H1 (cell line): ENCODE data around the gene SMURF2.
"Not testable (repeated sequence)": the region's sequence is repeated elsewhere in the genome, so short reads cannot be mapped to it uniquely, and the experiment has no call there.

ENCODE experiments used
- CTCF ChIP-seq, 3 experiments: IDR thresholded peaks; 1 replicate in 2 of 3; 2 replicates in 1 of 3; pipeline versions ENCODE4 v1.5.1 to v1.6.1; 2011; ENCODE audit warnings: low read length in 3 of 3, mild to moderate bottlenecking in 3 of 3, inconsistent platforms in 2 of 3, low read depth in 1 of 3, moderate library complexity in 1 of 3; ENCODE audit not compliant: insufficient read depth in 1 of 3; ENCODE audit errors: control extremely low read depth in 1 of 3
- GTF2F1 ChIP-seq: IDR thresholded peaks from 2 replicates; pipeline ENCODE4 v1.6.1; 2012; ENCODE audit warnings: low read depth, low read length, improper control_type of control experiment, borderline replicate concordance
- POLR2AphosphoS5 ChIP-seq: IDR thresholded peaks from 2 replicates; pipeline ENCODE4 v1.6.1; 2011; ENCODE audit warnings: low read depth, low read length
- ZNF274 ChIP-seq: IDR thresholded peaks from 2 replicates; pipeline ENCODE4 v1.7.0; 2012; ENCODE audit warnings: low read length, borderline replicate concordance; ENCODE audit errors: extremely low read depth

GRCh38 chr17:64660978-64661725 lies 955 bp downstream of the SMURF2 start:
- not testable (repeated sequence) for TF ChIP-seq GTF2F1; ZNF274; POLR2AphosphoS5; CTCF (IDR thresholded peaks at IDR 0.05; ENCODE audit: control extremely low read depth in 1 of 3, insufficient read depth in 1 of 3, low read depth in 1 of 3, low read length in 3 of 3)
